ENCODE results near the gene DIS3L2.

Gene DIS3L2

DNA sequence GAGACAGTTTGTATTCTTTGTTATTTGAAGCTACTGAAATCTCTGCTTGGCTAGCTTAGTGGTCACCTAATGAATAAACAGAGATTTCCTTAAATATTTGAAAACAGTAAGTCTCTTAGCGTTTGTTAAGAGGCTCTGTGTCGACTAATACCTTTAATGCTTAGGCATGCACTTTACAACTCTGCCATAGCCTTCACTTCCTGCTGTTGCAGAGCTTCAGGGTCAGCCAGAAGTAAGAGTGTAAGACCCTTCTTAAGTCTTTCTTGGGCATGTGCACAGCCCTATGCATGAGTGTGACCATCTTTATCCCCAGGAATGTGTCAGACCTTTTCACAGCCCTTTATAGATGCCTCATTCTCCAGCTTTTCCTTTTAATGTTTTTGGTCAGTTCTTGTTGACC, 221.8 kb downstream of the DIS3L2 start:
- no peak for DNase-seq (ENCODE audit: low read depth)

DNA sequence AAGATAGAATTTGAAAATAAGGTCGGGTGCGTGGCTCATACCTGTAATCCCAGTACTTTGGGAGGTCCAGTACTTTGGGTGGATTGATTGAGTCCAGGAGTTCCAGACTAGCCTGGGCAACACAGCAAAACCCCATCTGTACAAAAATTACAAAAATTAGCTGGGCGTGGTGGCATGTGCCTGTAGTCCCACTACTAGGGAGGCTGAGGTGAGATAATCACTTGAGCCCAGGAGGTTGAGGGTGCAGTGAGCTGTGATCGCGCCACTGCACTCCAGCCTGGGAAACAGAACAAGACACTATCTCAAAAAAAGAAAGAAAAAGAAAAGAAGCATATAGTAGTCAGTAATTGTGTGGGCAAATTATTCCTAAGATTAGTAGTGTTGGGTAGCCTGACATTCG, 222.8 kb downstream of the DIS3L2 start:
- no peak for DNase-seq (ENCODE audit: low read depth)

DNA sequence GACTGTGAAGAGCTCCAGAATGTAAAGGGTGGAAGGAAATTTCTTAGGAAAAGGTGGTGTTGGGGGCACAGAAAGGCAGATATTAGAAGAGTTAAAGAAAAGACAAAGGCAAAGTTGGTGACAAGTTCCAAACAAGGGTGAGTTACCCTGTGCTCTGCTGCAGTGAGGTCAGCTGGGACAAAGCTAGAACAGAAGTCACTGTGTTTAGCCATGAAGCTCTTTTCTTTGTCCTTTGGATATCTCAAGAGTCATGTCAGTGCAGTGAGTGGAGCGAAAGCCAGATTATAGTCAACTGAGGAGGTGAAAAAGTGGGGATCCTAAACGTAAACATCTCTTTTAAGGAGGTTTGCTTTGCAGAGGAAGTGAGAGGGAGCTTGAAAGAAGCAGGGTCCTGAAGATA, 229.3 kb downstream of the DIS3L2 start:
- no peak for DNase-seq (ENCODE audit: low read depth)

DNA sequence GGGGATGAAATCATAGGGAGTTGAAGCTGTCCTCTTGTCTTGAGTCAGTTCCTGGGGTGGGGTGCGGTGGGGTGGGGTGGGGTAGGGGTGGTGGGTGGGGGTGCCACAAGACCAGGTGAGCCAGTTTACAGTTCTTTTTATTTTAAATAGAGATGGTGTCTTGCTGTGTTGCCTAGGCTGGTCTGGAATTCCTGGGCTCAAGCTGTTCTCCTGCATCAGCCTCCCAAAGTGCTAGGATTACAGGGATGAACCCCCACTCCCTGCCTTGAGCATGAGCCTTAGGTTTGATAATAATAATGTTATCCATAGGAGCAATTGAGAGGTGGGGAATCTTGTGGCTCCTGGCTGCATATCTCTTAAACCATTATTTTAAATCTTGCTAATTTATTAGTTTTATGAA, 234.0 kb downstream of the DIS3L2 start:
- DNase-seq (ENCODE audit: low read depth): no peak

DNA sequence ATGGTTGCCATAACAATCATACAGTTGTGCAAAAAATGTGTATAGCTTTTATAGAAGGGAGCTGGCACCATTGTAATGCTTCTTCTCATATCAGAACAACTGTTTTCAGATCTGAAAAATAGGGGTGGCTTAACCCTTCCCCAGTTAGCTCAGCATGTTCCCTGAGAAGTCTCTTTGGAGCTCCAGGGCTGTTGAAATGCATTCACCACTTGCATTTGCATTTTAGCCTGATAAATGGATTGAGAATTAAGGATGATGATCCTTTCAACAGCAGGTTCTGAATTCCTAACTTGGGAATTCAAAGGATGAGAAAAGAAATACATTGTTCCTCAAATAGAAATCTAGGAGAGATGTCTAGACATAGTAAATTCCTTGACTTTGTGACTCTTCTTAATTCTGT, 235.3 kb downstream of the DIS3L2 start:
- no peak for DNase-seq (ENCODE audit: low read depth)

DNA sequence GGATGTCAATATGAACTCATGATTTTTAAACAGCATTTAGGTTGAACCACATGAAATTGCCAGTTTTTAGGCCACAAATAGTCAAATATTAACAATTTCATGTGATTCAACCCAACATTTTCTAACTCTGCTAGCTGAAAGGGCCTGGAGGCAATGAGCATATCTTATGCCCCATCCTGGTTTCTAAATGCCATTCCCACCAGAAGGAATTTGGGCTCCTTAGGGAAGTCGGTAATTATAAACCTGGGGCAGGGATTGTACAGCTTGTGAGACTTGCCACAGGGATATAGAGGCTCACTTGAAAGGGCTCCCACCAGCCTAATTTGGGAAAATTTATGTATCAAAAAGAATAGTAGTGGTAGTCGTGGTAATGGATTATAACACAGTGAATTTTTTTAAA, 238.7 kb downstream of the DIS3L2 start:
- no peak for DNase-seq (ENCODE audit: low read depth)

DNA sequence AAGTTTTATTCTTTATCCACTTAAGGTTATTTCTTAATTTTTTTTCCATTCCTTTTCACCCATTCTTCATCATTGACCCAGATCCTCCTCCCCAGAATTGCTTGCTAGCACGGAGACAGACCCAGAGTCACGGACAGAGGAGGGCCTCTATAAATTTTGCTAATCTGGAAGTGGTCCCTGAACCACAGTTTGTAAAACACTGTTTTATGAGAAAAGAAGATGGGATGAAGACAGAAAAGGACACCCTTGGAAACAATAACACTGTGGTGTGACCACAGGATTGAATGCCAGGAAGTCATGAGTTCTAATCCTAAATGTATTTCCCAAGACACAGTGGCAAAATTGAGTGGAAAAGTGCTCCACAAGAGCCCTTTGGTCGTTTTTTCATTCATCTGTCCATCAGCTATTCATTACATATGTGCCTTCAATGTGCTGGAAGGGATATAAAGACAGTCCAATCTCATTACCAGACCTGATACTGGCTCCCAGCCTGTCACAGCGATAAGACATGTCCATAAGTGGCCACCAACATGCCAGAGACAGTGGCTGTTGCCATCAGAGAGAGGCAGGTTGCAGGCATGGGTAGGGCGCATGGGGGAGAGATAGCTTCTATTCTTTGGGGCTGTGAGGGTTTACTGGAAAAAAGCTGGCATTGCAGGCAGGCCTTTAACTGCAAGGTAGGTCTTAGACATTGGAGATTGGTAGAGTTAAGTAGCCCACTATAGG, 241.8 kb downstream of the DIS3L2 start:
- no peak for DNase-seq (ENCODE audit: low read depth)

DNA sequence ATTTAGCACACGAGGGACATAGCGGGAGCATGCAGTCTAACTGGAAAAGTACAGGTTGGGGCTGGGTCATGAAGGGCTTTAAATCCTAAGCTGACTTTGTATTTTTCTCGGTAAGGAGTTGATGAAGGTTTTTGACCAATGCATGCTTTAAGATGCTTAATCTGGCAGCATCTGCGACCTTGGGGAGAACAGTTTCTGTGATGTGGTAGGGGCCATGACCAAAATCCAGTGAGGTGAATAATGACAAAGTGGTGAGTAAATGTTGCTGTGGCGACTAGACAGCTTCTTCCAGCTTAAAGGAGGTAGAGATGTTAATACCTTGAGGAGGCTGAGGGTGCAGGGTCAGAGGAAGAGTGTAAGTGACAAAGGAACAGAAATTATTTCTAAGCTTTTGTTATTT, 242.4 kb downstream of the DIS3L2 start:
- no peak for DNase-seq (ENCODE audit: low read depth)

DNA sequence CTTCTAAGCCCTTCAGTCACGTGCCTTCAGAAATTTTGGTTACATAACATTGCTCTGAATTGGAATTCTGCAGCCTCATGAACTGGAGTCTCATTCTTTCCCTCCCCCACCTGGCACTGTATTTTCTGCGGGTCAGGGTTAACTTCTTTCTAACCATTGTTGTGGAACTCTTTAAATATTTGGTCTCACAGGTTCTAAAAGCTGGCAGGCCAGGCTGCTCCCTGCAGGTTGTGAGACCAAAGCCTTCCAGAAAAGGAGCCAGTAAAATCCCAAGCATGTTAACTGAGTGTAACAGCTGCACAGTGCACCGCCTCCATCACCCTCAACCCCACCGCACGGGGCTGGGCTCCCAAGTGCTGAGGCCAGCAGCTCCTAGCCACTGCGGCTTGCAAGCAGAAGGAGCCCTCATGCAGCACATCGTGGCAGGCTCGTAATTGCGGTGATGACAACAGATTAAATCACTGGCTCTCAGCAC, 243.0 kb downstream of the DIS3L2 start:
- DNase-seq (ENCODE audit: low read depth): no peak

DNA sequence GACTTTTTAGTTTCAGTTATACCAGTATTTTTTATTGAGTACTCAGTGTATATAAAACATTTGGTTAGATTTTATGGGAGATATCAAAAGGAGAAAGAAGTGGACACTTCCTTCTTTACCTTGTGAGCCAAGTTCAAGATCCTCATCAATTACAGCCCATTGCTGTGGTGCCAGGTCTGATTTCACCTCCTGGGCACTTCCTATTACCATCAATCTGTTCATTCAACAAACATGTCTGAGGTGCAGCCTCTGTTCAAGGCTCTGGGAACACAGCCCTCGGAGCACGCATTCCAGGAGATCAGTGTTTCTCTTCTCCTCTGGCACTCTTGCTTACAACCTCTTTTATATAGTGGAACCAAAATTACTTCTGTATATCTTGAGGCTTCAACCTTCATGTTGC, 245.7 kb downstream of the DIS3L2 start:
- no peak for DNase-seq (ENCODE audit: low read depth)

DNA sequence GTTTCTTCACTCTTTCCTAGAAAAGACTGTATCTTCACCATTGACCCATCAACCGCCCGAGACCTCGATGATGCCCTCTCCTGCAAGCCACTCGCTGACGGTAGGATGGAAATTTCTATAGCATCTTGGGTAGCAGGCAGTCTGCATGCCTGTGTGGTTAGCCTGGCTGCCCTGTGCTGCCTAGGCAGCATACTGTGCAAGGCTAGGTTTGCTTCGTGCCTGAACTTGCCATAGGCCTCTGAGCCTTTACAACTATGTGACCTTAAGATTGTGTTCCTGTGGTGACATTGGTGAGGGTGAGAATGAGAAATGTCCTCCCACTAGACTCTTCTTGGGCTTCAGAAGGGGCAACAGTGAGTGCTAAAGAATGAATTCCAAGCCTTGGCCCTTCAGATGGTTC, 248.8 kb downstream of the DIS3L2 start:
- DNase-seq (ENCODE audit: low read depth): no peak

DNA sequence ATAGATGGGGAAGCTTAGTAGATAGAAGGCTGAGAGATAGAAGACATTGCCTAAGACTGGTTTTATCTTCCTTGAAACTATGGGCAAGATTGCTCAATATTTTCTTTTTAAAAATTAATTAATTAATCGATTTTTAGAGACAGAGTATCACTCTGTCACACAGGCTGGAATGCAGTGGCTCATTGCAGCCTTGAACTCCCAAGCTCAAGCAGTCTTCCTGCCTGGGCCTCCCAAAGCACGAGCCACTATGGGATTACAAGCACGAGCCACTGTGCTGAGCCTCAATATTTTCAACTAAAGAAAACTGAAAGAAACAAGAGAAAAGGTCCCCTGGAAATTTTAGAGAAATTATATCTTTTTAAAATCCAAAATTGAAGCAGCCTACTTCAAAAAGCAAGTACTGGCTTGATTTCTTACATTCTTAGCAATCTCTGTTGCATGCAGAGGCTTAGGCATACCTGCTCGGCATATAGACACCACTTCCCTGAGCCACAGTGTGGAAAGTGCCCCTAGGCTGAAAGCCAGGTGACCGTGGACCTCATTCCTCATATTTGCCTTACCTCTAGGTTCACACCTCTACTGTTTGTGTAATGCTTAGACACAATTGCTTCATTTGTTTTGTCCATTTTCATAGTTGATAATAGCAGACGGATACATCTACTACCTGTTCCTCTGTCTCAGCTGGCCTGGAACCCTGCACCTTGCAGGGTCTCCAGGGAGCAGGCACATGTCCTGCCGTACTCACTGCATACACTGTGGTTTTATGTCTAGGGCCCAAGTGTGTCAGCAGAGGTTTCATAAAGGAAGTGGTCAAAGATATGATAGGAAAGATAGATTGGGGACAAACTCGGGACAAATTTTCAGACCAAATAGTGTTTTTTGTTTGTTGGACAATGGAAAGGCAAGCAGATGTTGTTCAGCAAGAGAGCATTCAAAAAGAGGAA, 250.5 kb downstream of the DIS3L2 start:
- no peak for DNase-seq (ENCODE audit: low read depth)

DNA sequence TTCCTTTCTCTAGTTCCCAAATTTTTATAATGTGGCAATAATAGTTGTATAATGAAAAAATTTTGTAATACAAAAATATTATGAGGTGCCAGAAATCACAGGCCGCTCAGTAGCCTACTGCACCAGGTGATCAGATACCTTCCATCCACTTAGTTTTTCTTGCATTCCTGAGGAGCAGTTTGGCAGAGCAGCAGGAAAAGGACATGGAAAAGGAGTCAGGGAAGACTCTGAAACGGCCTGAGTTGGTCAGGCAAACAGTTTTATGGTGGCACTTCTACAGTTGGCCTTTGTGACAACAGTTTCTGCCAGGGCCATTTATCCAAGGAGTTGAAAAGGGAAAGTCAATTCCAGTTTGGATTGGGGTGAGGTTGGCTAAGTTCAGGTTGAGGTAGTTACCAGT, 251.7 kb downstream of the DIS3L2 start:
- DNase-seq (ENCODE audit: low read depth): no peak

DNA sequence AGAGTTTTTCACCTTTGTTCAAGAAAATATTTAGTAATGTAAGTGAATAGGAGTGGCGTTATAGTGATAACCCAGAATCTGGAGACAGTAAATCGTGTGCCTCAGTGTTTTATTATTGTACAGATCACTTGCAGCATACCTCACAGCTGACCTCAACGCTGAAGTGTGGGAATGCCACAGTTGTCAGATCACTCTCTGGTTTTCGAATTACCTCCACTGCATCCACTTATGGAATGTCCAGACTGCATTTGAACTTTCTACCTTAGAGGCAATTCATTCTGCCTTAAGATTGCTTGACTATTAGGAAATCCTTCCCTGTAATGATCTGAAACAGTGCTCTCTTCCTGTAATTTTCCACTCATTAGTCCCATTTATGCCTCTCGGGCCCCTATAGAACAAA, 252.5 kb downstream of the DIS3L2 start:
- no peak for DNase-seq (ENCODE audit: low read depth)

DNA sequence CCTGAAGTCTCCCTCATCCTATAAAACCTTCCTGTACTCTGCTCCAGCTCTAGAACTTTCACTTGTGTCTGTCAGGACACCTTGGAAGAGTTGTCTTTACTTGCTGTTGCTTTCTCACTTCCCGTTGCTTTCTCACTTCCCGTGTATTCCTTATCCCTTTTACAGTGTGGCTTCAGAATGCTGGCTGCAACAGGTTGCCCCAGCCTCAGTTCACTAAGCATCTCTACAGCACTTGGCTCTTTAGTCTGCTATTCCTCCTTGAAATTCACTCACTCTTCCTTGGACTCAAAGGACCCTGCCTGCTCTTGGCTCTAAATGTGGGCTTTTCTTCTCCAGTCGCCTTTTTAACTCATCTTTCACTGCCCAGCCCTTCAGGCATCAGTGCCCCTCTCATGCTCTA, 254.5 kb downstream of the DIS3L2 start:
- DNase-seq (ENCODE audit: low read depth): no peak

DNA sequence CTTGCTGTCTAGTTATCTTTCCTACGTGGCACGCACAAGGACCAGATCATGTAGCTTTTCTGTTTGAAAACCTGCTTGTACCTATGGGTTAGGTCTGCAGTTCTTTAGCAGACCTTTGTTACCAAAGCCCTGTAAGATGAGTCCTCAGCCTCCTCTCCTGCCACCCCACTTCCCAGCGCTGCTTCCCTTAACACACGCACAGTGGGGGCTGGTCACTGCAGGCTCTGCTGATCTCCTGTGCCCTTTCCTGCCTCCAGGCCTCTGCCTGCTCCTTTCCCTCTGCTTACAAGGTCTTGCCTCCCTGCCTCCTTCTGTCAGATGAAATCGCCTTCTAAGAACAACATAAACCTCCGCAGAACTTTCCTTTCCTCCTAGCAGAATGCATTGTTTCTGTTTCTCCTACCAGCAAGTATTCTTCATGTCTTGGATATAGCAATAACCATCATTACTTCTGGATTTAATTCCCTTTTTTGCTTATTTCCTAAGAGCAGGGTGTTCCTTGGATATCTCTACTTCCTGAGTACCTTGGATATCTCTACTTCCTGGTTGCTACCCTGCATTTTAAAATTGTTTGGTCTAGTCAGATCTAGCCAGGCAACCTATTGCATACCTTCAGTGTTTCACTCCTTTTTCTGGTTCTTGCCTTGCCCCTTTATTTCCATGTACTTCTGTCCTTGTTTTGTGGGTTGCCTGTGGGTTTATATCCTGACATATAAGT, 257.4 kb downstream of the DIS3L2 start:
- DNase-seq (ENCODE audit: low read depth): no peak

DNA sequence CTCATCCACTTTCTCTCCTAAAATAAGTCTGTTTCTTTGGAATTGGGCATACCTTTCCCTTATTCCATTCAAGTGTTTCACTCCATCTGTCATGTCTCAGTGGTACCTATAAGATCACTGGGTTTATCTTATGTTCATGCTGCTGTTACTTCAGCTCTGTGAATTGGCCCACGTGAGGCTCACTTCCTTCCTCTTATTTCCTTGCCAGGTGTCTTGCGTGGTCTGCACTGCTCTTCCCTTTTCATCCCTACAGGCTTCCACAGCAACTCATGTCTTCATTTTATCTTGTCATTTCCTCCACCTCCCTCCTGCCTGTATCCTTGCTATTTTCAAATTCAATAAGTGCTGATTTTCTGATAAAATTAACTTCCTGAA, 258.0 kb downstream of the DIS3L2 start:
- DNase-seq (ENCODE audit: low read depth): no peak

DNA sequence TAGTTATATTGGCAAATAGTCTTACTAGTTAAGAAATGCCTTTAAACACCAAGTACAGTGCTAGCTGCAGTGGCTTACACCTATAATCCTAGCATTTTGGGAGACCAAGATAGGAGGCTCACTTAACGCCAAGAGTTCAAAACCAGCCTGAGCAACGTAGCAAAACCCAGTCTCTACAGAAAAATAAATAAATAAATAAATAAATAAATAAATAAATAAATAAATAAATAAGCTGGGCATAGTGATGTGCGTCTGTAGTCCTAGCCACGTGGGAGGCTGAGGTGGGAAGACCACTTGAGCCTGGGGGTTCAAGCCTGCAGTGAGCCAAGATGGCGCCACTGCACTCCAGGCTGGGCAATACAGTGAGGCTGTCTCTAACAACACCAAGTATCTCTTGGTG, 258.4 kb downstream of the DIS3L2 start:
- no peak for DNase-seq (ENCODE audit: low read depth)

DNA sequence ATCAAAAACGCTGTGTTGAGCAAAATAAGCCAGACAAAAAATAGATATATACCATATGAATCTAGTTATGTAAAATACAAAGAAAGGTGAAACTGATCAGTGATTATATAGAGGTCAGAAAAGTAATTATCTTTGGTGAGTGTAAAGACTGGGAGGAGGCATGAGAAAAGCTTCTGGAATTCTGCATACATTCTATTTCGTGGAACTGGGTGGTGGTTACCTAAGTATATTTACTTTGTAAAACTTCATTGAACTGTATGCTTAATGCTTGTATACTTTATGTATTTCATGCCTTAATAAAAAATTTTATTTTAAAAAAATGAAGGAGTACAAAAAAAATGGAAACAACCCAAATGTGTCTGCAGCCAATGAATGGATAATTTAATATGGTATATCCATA, 263.9 kb downstream of the DIS3L2 start:
- DNase-seq (ENCODE audit: low read depth): no peak

DNA sequence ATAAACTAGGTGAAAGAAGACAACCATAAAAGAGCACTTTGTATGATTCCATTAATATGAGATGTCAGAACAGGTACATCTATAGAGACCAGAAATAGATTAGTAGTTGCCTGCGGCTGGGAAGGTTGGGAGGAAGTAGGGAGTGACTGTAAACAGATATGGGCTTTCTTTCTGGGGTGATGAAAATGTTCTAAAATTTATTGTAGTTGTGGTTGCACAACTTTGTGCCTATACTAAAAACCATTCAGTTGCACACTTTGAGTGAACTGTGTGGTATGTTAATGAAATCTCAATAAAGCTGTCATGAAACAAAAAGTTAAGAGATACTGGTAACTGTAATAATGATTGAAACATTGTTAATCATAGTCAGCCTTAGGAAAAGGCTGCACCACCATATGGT, 264.4 kb downstream of the DIS3L2 start:
- no peak for DNase-seq (ENCODE audit: low read depth)

DNA sequence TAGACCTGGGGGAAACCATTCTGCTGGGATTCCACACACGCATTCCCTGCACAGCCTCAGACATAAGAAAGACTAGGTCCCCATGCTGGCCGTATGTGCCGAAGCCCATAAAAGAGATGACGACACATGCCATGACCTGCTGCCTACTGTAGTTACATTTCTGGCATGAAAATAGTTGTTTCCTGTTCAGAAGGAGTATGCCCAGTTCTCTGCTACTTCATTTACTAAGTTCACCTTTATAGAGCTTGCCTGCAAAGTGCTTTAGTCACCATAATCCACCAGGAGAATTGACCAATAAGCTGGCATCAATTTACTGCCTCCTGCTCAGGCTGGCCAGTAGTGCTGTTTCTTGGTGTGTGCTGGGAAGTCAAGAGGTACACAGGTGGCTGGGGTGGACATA, 266.8 kb downstream of the DIS3L2 start:
- no peak for DNase-seq (ENCODE audit: low read depth)

DNA sequence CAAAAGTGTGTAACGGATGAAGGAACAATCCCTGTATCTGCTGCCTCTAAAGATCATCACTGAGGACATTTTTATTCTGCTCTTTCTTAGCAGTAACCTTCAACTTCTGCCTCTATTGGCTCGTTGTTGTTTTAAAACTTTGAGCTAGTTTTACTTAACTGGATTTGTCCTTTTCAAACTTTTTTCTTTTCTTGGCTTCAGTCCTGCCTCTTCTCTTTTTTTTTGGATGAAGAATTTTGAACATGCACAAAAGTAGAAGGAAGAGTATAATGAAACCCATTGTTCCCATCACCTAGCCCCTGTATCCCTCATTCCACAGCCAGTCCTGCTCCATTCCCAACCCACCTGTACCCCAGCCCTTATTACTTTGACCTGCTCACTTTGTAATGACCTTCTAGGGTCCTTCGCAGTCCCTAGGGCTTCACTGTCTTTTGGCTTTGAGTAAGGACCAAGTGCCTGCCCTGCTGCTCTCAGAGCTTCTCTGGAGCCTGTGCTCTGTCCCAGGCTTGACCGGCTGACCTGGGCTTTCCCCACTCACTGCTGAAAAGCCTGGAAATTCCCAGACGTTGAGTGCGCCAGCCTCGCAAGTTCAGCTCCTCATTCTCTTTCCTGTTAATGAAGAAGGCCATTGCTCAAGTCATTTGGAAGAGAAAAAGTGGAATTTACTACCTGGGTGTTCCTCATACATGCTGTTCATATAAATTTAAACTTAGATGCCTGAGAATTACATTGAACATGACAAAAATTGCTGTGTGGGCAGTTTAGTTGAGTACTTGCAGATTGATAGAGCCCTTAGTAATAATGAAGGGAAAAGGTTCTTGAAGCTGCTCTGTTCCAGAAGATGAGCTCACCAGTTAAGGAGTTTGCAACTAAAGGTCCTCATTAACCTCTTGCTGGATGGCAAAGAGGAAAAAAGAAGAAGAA, 267.7 kb downstream of the DIS3L2 start:
- DNase-seq (ENCODE audit: low read depth): no peak
